SKM-1 (cell line): ENCODE measurements around the gene ZNF638.
"Not testable (repeated sequence)": the region's sequence is repeated elsewhere in the genome, so short reads cannot be mapped to it uniquely, and the experiment has no call there.

ENCODE experiments used
- DNase-seq: peaks from one replicate; lab custom pipeline; 2025; ENCODE audit not compliant: unreplicated experiment; lab: John Stamatoyannopoulos, UW

ZNF638 gene

GRCh38 chr2:71331581-71332434, at the start of gene ZNF638:
Gene ZNF638 (plus strand): TSS chr2:71331782. CDS start chr2:71348955, 17,173 bp downstream.
- peak; percentile 85 for DNase-seq

GRCh38 chr2:71281950-71282349, 49.6 kb upstream of the ZNF638 start:
- no peak for DNase-seq

- no peak for DNase-seq
Measured at GRCh38 chr2:71282493-71282892, 49.1 kb upstream of the ZNF638 start.

GRCh38 chr2:71283131-71283530, 48.5 kb upstream of the ZNF638 start:
- no peak for DNase-seq

- no peak for DNase-seq
Measured at GRCh38 chr2:71285706-71286105, 45.9 kb upstream of the ZNF638 start.

- no peak for DNase-seq
Measured at GRCh38 chr2:71291398-71291797, 40.2 kb upstream of the ZNF638 start.

- no peak for DNase-seq
Measured at GRCh38 chr2:71292159-71292558, 39.4 kb upstream of the ZNF638 start.

GRCh38 chr2:71298914-71299313, 32.7 kb upstream of the ZNF638 start:
- no peak for DNase-seq

GRCh38 chr2:71299507-71299906, 32.1 kb upstream of the ZNF638 start:
- DNase-seq, result peak; percentile 21

GRCh38 chr2:71303849-71304248, 27.7 kb upstream of the ZNF638 start:
- DNase-seq, result no peak

GRCh38 chr2:71306762-71307161, 24.8 kb upstream of the ZNF638 start:
- DNase-seq, result no peak

GRCh38 chr2:71313016-71313766, 18.4 kb upstream of the ZNF638 start:
- DNase-seq, result no peak

- no peak for DNase-seq
Measured at GRCh38 chr2:71317060-71317459, 14.5 kb upstream of the ZNF638 start.

GRCh38 chr2:71317900-71318299, 13.7 kb upstream of the ZNF638 start:
- DNase-seq, result not testable (repeated sequence)

- DNase-seq, result no peak
Measured at GRCh38 chr2:71323386-71323785, 8.2 kb upstream of the ZNF638 start.

- no peak for DNase-seq
Measured at GRCh38 chr2:71326968-71327367, 4.6 kb upstream of the ZNF638 start.

GRCh38 chr2:71327916-71328315, 3.7 kb upstream of the ZNF638 start:
- DNase-seq, result no peak

GRCh38 chr2:71330155-71330554, 1.4 kb upstream of the ZNF638 start:
- DNase-seq, result no peak

- no peak for DNase-seq
Measured at GRCh38 chr2:71330585-71331330, 824 bp upstream of the ZNF638 start.

GRCh38 chr2:71331331-71331580, 326 bp upstream of the ZNF638 start:
- DNase-seq, result not testable (repeated sequence)

GRCh38 chr2:71332435-71332796, 834 bp downstream of the ZNF638 start:
- no peak for DNase-seq

- DNase-seq, result no peak
Measured at GRCh38 chr2:71333619-71334018, 2.0 kb downstream of the ZNF638 start.
